WTC11 (cell line): ENCODE results near the gene C22orf31.

ENCODE experiments used
- CTCF ChIP-seq: fragments of 200-600 bp; IDR thresholded peaks from 2 replicates; pipeline ENCODE4 v1.8.0; 2022; ENCODE audit warnings: antibody characterized with exemption
- E2F5 ChIP-seq: sonication (generic); formaldehyde crosslinking; IDR thresholded peaks from 2 replicates; pipeline ENCODE4 v1.8.1; 2022; ENCODE audit warnings: mild to moderate bottlenecking, moderate library complexity, missing genetic modification reagents
- ETV6 ChIP-seq: sonication (generic); formaldehyde crosslinking; IDR thresholded peaks from 2 replicates; pipeline ENCODE4 v1.8.1; 2022; ENCODE audit warnings: mild to moderate bottlenecking, missing genetic modification reagents
- NFYB ChIP-seq: sonication (generic); formaldehyde crosslinking; conservative IDR thresholded peaks from 2 replicates; pipeline ENCODE4 v1.8.0; 2022; ENCODE audit warnings: low read depth, missing genetic modification reagents
- PRDM15 ChIP-seq: sonication (generic); formaldehyde crosslinking; IDR thresholded peaks from 2 replicates; pipeline ENCODE4 v1.8.0; 2022; ENCODE audit warnings: missing genetic modification reagents
- TCF7 ChIP-seq: sonication (generic); formaldehyde crosslinking; IDR thresholded peaks from 2 replicates; pipeline ENCODE4 v1.8.0; 2022; ENCODE audit warnings: mild to moderate bottlenecking, low read depth, missing genetic modification reagents, moderate library complexity
- TP53 ChIP-seq: sonication (generic); formaldehyde crosslinking; IDR thresholded peaks from 2 replicates; pipeline ENCODE4 v1.8.1; 2023; ENCODE audit warnings: mild to moderate bottlenecking, missing genetic modification reagents
- ZNF317 ChIP-seq: sonication (generic); formaldehyde crosslinking; IDR thresholded peaks from 2 replicates; pipeline ENCODE4 v1.8.1; 2023; ENCODE audit warnings: low read depth, mild to moderate bottlenecking, moderate library complexity, missing genetic modification reagents, borderline replicate concordance
- TF ChIP-seq, protein P1 (sequence below): sonication (generic); formaldehyde crosslinking; IDR thresholded peaks from 2 replicates; pipeline ENCODE4 v1.8.0; 2022; ENCODE audit warnings: mild to moderate bottlenecking, missing genetic modification reagents
- TF ChIP-seq, protein P2 (sequence below): sonication (generic); formaldehyde crosslinking; IDR thresholded peaks from 2 replicates; pipeline ENCODE4 v1.8.0; 2022; ENCODE audit warnings: mild to moderate bottlenecking, missing genetic modification reagents
- TF ChIP-seq, protein P3 (sequence below): sonication (generic); formaldehyde crosslinking; IDR thresholded peaks from 2 replicates; pipeline ENCODE4 v1.8.1; 2023; ENCODE audit warnings: mild to moderate bottlenecking, missing genetic modification reagents

GRCh38 chr22:29071261-29072045 lies 9.8 kb upstream of the C22orf31 start:
- TF ChIP-seq, protein P1, sequence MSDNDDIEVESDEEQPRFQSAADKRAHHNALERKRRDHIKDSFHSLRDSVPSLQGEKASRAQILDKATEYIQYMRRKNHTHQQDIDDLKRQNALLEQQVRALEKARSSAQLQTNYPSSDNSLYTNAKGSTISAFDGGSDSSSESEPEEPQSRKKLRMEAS (CRISPR knock-in tag): no peak
- TF ChIP-seq TCF7 (CRISPR knock-in tag) (no peak), CTCF (no peak), NFYB (no peak), PRDM15 (CRISPR knock-in tag) (no peak), ETV6 (no peak), E2F5 (CRISPR knock-in tag) (0 out of 2 replicates have a peak, but pooled peaks have one; percentile 30), ZNF317 (no peak), TP53 (CRISPR knock-in tag) (no peak)
- TF ChIP-seq, protein P2, sequence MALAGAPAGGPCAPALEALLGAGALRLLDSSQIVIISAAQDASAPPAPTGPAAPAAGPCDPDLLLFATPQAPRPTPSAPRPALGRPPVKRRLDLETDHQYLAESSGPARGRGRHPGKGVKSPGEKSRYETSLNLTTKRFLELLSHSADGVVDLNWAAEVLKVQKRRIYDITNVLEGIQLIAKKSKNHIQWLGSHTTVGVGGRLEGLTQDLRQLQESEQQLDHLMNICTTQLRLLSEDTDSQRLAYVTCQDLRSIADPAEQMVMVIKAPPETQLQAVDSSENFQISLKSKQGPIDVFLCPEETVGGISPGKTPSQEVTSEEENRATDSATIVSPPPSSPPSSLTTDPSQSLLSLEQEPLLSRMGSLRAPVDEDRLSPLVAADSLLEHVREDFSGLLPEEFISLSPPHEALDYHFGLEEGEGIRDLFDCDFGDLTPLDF (CRISPR knock-in tag): no peak
- TF ChIP-seq, protein P3, sequence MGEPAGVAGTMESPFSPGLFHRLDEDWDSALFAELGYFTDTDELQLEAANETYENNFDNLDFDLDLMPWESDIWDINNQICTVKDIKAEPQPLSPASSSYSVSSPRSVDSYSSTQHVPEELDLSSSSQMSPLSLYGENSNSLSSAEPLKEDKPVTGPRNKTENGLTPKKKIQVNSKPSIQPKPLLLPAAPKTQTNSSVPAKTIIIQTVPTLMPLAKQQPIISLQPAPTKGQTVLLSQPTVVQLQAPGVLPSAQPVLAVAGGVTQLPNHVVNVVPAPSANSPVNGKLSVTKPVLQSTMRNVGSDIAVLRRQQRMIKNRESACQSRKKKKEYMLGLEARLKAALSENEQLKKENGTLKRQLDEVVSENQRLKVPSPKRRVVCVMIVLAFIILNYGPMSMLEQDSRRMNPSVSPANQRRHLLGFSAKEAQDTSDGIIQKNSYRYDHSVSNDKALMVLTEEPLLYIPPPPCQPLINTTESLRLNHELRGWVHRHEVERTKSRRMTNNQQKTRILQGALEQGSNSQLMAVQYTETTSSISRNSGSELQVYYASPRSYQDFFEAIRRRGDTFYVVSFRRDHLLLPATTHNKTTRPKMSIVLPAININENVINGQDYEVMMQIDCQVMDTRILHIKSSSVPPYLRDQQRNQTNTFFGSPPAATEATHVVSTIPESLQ (CRISPR knock-in tag): no peak
